ENCODE measurements around the gene ELOVL3. TPM values are rescaled to one million over a fixed set of nuclear protein-coding genes. Genes with fewer than 3 reads are reported as not detected.
"Not testable (repeated sequence)": the region's sequence is repeated elsewhere in the genome, so short reads cannot be mapped to it uniquely, and the experiment has no call there.

The ELOVL3 gene
- total and polyA plus RNA-seq, 8 donors, result 0.16 TPM; not detected in 7

GRCh38 chr10:102211615-102212299, 14.3 kb upstream of the ELOVL3 start:
- 77 to 82% methylated on average over 3 of the region's 3 CpGs for whole genome bisulfite sequencing, 2 donors
- FAIRE-seq, result no peak

GRCh38 chr10:102213599-102213998, 12.5 kb upstream of the ELOVL3 start:
- H3K4me1 ChIP-seq; H3K27ac ChIP-seq; FAIRE-seq; H3K27me3 ChIP-seq; intact Hi-C loops (cut with DNase I); H3K4me3 ChIP-seq; H3K36me3 ChIP-seq; H3K9me3 ChIP-seq; DNase-seq; ATAC-seq: not testable (repeated sequence)
- WGBS, 2 donors, result 72 to 83% methylated on average over 4 of the region's 4 CpGs

More at GRCh38 chr10:102211615-102212299, 14.3 kb upstream of the ELOVL3 start:
- ATAC-seq, result no peak
- H3K36me3 ChIP-seq, result no peaks in the 10 kb centered on the region
- H3K4me3 ChIP-seq, result no peak overlapping the region
- no peaks in the 10 kb centered on the region for H3K9me3 ChIP-seq
- no peak for DNase-seq
- H3K27me3 ChIP-seq, result no peaks in the 10 kb centered on the region
- no peak for TF ChIP-seq CTCF (IDR thresholded peaks at IDR 0.05)
- intact Hi-C loops (cut with DNase I), result no loop called here
- H3K27ac ChIP-seq, result no peak overlapping the region
- H3K4me1 ChIP-seq, result no peaks in the 10 kb centered on the region

- intact Hi-C loops (cut with DNase I), result no loop called here
- no peak for FAIRE-seq
- no peak for DNase-seq
- Histone ChIP-seq H3K27ac (no peak overlapping the region), H3K4me1 (no peaks in the 10 kb centered on the region), H3K9me3 (no peaks in the 10 kb centered on the region), H3K27me3 (no peaks in the 10 kb centered on the region), H3K36me3 (no peaks in the 10 kb centered on the region), H3K4me3 (no peak overlapping the region)
- TF ChIP-seq CTCF (IDR thresholded peaks at IDR 0.05), result no peak
- no peak for ATAC-seq
- WGBS, 2 donors, result 64 to 80% methylated on average over 5 of the region's 5 CpGs
These were observed 6.7 kb upstream of the ELOVL3 start for GRCh38 chr10:102219370-102219769.

GRCh38 chr10:102220612-102221011, 5.5 kb upstream of the ELOVL3 start:
- ATAC-seq, result no peak
- Histone ChIP-seq H3K4me1 (no peaks in the 10 kb centered on the region), H3K36me3 (no peaks in the 10 kb centered on the region), H3K27me3 (no peaks in the 10 kb centered on the region), H3K9me3 (no peaks in the 10 kb centered on the region), H3K4me3 (no peak overlapping the region), H3K27ac (no peak overlapping the region)
- DNase-seq, result no peak
- FAIRE-seq, result no peak
- intact Hi-C loops (cut with DNase I), result no loop called here
- no peak for TF ChIP-seq CTCF (IDR thresholded peaks at IDR 0.05)

- Histone ChIP-seq H3K4me3 (no peak overlapping the region), H3K27me3 (no peaks in the 10 kb centered on the region), H3K9me3 (no peaks in the 10 kb centered on the region), H3K4me1 (peaks cover 0 to 4% (median 0%) of the 10 kb centered on the region in 3 donors), H3K36me3 (no peaks in the 10 kb centered on the region), H3K27ac (no peak overlapping the region)
- no peak for ATAC-seq
- 70 to 82% methylated on average over 5 of the region's 5 CpGs for WGBS, 2 donors
- intact Hi-C loops (cut with DNase I), result no loop called here
- no peak for FAIRE-seq
- DNase-seq, result no peak
- no peak for TF ChIP-seq CTCF (IDR thresholded peaks at IDR 0.05)
These were observed 3.3 kb upstream of the ELOVL3 start for GRCh38 chr10:102222797-102223196.

Data from pancreas (tissue), 10 donors.